NCI-H146 treated with DMSO at 0.1 percent for 48 hours (cell line): ENCODE data around the gene ZNF646.
"Not testable (repeated sequence)": the region's sequence is repeated elsewhere in the genome, so short reads cannot be mapped to it uniquely, and the experiment has no call there.

ENCODE experiments used
- DNase-seq: peaks from one replicate; lab custom pipeline; 2025; ENCODE audit not compliant: unreplicated experiment; lab: John Stamatoyannopoulos, UW

The ZNF646 gene

DNA sequence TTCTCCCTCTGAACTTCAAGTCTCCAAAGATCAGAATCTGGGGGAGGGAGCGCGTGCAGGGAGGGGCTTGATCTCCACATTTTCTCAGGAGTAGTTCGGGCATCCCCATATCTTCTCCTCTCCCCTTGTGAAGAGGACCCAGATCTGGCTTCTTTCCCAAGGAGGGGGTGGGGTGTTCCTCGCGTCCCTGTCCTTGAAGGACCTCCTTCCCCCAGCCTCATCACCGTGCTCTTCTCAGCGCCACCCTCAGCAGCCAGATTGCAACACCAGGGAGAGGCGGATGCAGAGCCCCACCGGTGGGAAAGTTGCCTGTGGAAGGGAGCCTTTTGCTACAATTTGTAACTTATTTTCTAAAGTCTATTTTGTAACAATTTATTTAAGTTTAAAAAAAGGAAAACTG, 8.9 kb downstream of the ZNF646 start:
- no peak for DNase-seq

DNA sequence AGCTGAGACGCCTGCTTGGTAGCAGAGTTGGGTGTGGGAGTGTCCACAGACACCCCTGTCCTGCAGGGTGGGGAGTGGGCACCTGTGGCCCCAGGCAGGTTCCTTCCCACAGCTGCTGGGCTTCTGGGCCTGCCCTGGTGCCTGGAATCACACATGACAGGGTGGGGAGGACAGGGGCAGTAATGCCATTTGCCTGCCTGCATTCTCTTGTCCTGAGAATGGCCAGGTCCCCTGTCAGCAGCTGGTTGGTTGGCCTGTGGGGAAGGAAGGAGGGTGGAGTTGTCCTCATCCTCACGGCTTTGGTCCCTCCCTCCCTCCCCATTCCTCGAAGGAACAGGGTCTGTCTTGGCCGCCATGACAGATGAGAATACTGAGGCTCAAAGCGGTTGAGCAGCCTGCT, 9.3 kb downstream of the ZNF646 start:
- no peak for DNase-seq

DNA sequence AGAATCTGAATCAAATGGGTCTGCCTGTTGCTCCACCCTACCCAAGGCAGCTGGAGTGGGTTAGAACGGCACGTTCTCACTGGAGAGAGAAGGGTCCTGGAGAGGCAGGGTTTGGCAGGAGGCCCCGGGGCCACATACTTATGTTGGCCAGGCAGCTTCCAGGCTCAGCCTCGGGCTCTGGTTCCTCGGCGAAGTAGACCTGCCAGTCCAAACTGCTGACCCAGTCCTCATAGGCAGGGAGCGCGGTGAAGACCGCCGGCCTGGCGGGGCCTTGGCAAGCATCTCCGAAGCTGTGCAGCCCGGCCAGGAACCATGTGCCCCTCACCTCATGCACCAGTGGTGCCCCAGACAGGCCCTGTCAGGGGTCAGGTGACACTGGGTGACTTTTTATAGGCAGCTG, 9.8 kb downstream of the ZNF646 start:
- DNase-seq = no peak

DNA sequence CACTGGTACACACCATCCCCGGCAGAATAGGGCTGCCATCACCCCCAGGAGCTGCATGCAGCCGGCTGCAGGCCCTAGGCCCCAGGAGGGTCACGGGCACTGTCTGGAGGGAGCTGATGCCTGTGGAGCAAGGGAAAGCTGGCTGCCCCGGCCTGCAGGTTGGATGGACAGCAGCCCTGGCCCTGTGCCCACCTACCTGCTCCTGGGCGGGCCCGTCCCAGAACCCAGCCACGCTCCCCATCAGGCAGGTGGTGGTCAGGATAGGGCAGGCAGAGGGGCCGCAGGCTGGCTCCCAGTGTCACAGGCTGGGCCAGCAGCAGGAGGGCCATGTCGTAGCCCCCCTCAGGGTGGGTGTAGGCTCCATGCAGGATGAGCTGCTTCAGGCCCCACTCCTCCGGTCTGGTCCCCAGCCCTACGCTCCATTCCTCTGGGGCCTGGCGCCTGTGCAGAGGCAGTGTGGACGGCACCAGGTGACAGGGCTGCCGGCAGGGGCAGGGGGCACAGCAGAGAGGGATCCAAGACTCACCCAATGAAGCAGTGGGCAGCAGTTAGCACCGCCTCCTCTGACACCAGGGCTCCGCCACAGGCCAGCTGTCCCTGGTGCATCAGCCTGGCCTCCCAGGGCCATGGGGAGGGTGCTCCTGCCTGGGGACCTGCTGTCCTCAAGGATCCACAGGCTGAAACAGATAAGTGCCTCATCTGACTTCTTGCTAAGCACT, 10.5 kb downstream of the ZNF646 start:
- no peak for DNase-seq

DNA sequence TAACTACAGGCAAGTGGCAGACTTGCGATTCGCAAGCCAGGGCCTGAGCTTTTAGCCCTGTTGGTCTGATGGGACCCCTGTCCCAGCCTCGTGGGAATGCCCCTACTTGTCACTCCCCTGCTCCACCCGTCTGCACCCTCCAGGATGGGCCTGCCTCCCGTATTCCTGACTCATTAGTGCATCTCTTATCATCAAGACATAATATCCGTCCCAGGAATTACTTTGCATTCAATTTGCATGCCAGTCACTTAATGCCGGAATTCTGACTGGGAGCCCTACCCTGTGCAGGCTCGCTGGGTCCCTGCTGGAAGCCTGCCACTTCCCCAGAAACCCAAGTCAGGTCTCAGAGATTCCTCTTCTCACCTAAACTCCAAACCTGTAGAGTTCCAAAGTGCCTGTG, 11.2 kb downstream of the ZNF646 start:
- DNase-seq = no peak

DNA sequence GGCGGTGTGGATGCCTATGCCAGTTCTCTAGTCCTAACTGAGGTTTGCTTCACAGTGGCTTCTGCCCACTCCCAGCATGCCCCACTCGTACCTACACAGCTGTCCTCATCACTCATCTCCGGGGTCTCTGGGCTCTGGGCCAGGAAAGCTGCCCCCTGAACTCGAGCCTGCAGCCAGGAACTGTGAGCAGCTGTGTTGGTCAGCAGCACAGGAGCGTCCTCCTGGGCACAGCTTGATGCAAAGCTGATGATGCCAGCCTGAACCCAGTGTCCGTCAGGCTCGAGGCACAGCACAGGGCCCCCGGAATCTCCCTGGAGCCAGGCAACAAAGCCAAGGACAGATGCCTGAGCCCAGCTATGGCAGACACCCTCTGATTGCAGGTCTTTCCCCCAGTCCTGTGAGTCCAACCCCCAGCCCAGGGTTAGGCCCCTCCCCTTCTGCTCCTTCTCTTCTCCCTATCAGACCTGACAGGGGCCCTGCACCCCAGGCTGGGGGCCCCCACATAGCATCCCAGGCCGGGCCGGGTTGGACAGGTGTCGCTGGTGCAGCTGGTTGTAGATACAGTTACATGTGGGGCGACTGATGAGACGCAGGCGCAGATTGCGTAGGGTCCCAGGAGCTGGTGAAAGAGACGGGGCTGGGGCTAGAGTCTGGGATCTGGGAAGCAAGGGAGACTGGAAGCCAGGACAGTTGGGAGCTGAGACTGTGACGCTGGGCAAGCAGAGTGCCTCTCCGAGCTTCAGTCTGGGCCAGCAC, 11.8 kb downstream of the ZNF646 start:
- no peak for DNase-seq

DNA sequence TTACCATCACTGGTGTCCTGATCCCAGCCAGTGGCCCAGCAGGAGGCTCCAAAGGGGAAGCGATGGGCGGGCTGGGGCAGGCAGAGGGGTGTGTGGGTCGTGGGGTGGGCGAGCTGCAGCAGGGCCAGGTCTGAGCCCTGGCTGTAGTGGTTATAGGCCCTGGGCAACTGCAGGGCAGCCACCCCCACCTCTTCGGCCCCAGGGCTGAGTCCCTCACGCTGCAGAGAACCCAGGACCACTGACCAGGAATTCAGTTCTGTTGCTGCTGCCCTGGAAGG, 12.3 kb downstream of the ZNF646 start:
- DNase-seq = no peak

DNA sequence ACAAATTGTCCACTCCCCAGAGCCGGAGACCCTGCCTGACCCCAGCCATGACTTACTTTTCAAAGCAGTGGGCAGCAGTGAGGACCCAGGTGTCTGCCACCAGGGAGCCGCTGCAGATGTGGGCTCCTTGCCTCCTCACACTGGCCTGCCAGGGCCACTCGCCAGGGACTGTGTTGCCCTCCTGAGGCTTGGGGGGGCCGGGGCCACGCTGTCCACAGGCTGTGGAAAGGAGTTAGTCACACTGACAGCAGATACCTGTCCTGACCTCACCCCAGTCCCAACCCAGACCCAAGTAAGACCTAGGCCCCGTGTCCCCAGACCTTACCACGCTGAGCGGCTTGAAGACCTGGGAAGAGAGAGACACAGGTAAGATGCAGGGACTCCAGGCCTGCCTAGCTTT, 13.3 kb downstream of the ZNF646 start:
- no peak for DNase-seq

DNA sequence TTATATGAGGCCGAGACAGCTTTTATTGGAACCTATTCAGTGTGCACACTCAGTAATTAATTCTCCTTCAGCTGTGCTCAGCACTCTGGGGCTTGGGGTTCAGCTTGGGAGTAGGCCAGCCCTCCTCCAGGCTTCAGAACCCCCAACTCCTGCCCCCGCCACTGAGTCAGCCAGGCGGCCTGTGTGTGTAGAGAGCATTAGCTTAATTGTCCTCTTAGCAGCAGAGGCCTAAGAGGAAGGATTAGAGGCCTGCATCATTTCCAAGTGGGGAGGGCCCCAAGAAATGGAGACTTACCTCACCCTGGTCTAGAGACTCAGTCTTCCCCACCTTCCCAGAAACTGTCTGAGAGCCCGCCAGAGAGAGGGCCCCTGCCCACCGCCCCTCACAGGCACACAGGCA, 13.7 kb downstream of the ZNF646 start:
- no peak for DNase-seq

DNA sequence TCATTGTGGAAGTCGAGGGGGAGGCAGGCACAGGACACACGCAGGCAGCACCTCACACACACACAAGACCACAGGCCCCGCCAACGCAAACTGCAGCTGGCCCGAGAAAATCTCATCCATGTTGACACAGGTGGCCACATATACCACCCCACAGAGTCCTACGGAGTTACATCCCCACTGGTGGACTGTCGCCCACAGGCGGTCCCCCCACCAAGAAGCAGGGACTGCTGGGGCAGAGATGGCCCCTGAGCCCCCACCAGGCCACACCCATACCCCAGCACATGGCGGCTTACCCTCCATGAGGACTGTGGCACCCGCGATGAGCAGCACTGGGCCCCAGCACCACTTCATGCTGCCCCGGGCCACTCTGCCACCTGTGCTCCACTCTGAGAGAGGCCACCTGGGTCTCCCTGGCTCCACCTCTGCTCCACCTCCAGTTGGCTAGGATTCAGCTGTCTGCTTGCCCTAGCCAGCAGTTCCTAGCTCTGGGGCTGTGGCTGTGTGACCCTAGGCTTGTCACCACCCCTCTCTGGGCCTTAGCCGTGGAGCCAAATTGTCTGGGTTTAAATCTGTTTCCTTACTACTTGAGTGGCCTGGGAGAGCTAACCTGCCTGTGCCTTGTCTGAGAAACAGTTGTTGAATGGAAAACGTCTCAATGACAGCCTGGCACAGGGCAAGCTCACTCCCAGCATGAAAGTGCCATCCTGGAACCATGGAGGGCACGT, 14.4 kb downstream of the ZNF646 start, which contains the start of gene PRSS53:
Gene PRSS53 (minus strand): TSS at position 485 of the 725 bp plus-strand sequence. CDS start 134 bp downstream, at position 351.
- no peak for DNase-seq

DNA sequence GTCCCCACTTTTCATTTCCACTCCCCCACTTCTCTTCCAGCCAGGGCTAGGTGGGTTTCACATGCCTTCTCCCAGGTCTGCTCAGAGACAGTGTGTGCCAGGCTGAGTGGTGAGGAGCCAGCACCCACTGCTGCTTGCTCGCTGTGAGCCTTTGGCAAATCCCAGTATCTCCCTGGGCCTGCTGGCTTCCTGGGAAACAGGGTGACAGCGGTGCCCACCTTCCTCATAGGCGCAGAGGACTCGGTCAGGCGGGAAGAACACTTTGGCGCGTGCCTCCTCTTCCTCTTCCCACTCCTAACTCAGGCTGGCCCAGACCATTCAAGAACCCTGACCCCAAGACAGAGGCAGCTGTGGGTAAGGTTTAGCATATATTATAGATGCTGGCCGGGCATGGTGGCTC, 15.0 kb downstream of the ZNF646 start:
- DNase-seq = no peak

DNA sequence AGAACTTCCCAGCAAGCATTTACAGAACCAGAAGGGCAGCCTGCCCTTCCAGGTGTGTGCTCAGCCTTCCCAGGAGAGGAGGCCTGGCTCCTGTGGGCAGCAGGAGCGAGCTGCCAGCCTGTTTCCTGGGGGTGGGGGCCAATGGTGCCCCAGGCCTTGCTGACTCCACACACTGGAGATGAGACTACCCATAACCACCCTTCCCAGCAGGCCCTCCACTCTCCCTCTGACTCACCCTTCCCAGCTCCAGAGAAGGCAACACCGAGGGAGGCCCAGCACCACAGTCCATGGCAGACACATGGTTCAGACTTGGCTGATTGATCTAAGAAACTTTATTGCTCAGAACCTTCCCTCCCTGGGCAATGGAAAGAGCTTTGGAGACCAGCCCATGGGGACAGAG, 16.3 kb downstream of the ZNF646 start:
- no peak for DNase-seq

DNA sequence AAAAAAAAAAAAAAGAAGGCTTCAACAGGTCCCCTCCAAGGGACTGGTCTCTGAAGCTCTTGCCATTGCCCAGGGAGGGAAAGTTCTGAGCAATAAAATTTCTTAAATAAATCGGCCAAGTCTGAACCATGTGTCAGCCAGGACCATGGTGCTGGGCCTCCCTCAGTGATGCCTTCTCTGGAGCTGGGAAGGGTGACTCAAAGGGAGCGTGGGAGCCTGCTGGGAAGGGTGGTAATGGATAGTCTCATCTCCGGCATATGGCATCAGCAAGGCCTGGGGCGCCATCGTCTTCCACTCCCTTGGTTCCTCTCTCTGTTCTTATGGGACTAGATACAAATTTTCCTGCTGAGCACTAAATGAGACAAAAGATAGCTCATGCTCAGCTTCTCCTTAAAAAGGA, 18.1 kb downstream of the ZNF646 start:
- no peak for DNase-seq

DNA sequence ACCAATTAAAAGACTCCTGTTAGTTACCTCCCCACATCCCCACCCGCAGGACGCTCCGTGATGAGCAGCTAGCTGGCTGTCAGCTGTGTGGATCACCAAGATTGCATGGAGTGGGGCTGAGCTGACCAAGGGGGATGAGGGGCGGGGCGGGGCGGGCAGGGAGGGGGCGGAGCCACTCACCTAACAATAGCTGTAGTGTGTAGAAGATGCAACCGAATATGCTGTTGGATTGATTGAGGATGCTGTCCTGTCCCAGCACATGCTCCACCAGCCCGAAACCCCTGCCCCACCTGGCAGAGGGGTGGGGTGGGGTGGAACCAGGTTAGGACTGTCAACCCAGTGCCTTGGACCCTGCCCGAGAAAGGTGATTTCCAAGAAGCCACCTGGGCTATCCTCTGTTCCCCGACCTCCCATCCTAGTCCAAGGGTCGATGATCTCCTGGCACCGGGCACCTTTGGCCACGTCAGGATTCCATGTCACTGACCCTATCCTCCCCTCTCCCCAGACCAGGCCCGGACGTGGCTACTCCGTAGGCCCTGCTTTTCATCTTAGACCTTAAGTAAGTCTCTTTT, 19.0 kb downstream of the ZNF646 start:
- DNase-seq = peak; percentile 52

DNA sequence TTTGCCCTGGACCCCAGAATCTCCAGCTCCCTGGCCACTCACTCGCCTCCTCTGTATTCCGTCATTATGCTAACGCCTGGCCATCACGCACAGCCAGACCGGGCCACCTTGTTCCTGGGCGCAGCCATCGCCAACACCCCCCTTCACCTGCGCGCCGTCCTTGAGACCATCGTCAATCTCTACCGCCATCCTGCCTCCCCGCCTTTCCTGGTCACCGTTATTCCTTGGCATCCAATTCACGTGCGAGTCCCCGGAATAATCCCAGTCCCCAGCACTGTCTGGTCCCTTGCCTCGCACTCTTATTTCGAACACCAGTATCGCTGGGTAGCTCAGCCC, 19.8 kb downstream of the ZNF646 start:
- peak; percentile 21 for DNase-seq

DNA sequence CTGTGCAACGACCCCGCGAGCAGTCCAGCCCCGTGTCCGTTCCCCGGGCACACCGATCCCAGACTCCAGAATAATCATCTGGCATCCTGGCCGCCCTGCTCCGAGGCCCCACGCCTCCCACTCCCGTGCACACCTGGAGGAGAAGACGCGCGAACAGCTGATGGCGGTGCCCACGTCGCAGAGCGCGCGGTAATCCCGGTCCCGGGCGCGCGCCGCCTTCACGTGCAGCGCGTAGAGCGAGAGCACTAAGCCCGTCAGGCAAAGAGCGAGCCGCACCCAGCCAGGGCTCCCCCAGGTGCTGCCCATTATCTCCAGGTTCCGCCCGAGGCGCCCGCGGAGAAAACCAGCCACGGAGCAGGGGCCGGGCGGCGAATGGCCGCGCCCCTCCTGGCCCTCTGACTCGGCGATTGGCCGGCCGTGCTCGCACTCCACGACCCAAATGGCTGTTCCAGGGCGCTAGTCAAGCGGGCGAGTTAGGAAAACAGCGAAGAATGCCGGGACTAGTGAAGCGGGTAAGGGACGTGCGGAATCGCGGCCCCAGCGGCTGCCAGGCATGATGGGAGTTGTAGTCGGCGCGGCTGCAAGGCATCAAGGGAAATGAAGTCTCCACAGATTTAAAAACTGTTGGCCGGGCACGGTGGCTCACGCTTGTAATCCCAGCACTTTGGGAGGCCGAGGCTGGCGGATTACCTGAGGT, 20.4 kb downstream of the ZNF646 start, which contains the start of gene VKORC1:
Gene VKORC1 (minus strand): TSS at position 374 of the 697 bp plus-strand sequence. CDS start 68 bp downstream, at position 306.
- DNase-seq = peak; percentile 99

DNA sequence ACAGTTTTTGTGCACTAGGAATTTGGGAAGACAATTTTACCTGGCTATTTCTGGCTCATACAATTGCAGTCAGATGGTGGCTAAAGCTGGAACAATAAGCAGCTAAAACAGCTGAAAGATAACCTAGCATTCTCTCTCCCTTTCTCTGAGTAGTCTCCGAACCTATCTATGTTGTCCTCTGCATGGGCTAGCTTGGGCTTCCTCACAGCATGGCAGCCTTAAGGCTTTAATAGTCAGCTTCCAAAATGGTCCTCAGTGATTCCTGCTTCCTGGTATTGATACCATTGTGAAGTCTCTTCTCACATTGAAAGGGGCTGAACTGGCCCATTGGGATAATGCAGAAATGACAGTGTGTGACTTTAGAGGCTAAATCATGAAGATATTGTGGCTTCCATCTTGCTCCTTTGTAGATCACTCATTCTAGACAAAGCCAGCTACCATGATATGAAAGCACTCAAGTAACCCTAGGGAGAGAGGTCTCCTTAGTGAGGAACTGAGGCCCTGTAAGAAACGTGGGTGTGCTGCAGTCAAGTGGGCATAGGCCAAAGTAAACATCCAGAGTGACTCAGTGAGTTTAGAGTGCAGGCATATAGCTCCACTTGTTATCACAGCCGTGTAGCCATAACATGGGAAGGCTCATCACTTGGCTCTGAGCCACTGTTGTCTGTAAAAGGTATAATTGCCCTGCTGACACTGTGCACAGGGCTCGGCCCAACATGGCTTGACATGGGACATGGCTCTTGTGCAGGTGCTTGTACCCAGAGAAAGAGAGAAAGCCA, 25.8 kb downstream of the ZNF646 start:
- DNase-seq = no peak

DNA sequence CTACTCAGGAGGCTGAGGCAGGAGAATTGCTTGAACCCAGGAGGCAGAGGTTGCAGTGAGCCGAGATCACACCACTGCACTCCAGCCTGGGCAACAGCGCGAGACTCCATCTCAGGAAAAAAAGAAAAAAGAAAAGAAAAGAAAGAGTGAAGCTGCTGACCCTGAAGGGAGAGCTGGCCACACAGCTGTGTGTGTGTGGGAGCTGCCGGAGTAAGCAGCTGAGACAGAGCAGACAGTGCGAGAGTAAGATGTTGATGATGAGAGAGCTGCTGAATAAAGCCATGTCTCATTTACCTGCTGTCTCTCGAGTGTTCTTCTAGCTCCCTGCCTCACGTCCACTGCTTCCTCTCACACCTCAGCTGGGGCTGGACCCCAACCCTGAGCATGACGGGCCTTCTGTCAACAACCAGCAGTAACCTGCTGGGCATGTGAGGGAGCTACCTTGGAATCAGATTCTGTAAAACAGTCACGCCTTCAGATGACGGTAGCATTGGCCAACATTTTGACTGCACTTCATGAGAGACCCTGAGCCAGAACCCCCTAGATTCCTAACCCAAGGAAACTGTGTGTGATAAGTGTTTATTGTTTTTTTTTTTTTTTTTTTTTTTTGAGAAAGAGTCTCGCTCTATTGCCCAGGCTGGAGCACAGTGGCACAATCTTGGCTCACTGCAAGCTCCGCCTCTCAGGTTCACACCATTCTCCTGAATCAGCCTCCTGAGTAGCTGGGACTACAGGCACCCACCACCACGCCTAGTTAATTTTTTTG, 26.8 kb downstream of the ZNF646 start:
- DNase-seq = not testable (repeated sequence)

DNA sequence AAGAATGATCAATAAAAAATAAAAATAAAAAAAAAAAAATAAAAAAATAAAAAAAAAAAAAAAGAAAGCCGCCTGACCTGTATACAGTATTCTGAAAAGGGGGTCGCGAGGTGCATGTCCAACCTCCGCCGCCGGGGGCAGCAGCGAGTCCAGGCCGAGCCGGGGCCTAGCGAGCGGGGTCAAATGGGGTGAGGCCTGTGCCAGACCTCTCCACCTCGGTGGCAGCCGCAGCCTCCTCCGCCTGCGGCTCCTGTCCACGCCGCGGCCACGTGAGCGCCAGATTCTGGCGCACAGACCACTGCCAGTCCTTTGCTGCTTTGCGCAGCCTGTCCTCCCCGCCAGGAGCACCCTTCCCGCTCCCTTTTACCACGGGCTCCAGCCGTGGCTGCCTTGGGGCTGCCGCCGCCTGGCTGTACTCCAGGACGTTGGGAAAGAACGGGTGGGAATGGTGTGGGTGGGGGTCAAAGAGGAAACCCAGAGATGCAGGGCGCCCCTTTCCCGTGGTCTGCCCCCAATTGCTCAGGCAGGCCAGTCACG, 31.5 kb downstream of the ZNF646 start:
- no peak for DNase-seq
